SK-N-SH (cell line): ENCODE data around the gene MYO10. TPM values are rescaled to one million over a fixed set of nuclear protein-coding genes. Genes with fewer than 3 reads are reported as not detected.

Source experiments
- CTCF ChIA-PET: fragments of 300-600, 350-600 bp; formaldehyde crosslinking; extraction: SDS; loops from one replicate; lab custom pipeline; 2021; lab: Yijun Ruan, JAX
- POLR2A ChIA-PET: fragments of 350-600 bp; sonication (Branson Sonifier 250); formaldehyde crosslinking; extraction: SDS; loops from one replicate; lab custom pipeline; 2020; ENCODE audit warnings: antibody characterized with exemption, inconsistent platforms; lab: Yijun Ruan, JAX
- DNase-seq: peaks from one replicate; pipeline ENCODE4 v3.0.0; 2012
- H2AFZ ChIP-seq: fragments of 200-600 bp; sonication (generic); 2 replicates; pipeline ENCODE4 v1.8.1; 2016; ENCODE audit warnings: antibody characterized with exemption, mild to moderate bottlenecking, low read depth
- H3F3A ChIP-seq: fragments of 200-600 bp; sonication (generic); replicated peaks from 2 replicates; pipeline ENCODE3; 2016; ENCODE audit warnings: antibody characterized with exemption, mild to moderate bottlenecking; ENCODE audit not compliant: insufficient read depth
- H3K27ac ChIP-seq, 2 experiments: fragments of 200-500 bp in 1 of 2; fragments of 200-600 bp in 1 of 2; sonication (Bioruptor generic) in 1 of 2; sonication (generic), shearing (Covaris generic) in 1 of 2; 2 replicates each; pipeline versions ENCODE4 v1.5.1 to v1.6.1; 2014 to 2016; ENCODE audit warnings: low read depth in 2 of 2, inconsistent platforms in 1 of 2, low read length in 1 of 2, mild to moderate bottlenecking in 1 of 2, mixed read lengths in 1 of 2
- H3K27me3 ChIP-seq: fragments of 200-600 bp; sonication (generic), shearing (Covaris generic); 2 replicates; pipeline ENCODE4 v1.6.1; 2016; ENCODE audit warnings: mixed run types; ENCODE audit not compliant: insufficient read depth
- H3K36me3 ChIP-seq, 2 experiments: fragments of 200-500 bp in 1 of 2; fragments of 200-600 bp in 1 of 2; sonication (Bioruptor generic) in 1 of 2; sonication (generic) in 1 of 2; replicated peaks in 1 of 2; 2 replicates each; pipeline versions ENCODE3 to v1.5.1; 2014 to 2016; ENCODE audit warnings: low read length in 1 of 2, mild to moderate bottlenecking in 1 of 2; ENCODE audit not compliant: insufficient read depth in 2 of 2, control insufficient read depth in 1 of 2
- H3K4me1 ChIP-seq, 2 experiments: fragments of 200-500 bp in 1 of 2; fragments of 200-600 bp in 1 of 2; sonication (Bioruptor generic) in 1 of 2; sonication (generic), shearing (Covaris generic) in 1 of 2; 2 replicates each; pipeline versions ENCODE4 v1.5.1 to v1.6.1; 2014 to 2016; ENCODE audit warnings: low read depth in 1 of 2, low read length in 1 of 2, mixed run types in 1 of 2; ENCODE audit not compliant: insufficient read depth in 2 of 2, control insufficient read depth in 1 of 2
- H3K4me2 ChIP-seq: fragments of 200-600 bp; sonication (generic), shearing (Covaris generic); 2 replicates; pipeline ENCODE4 v1.6.1; 2017; ENCODE audit warnings: mixed run types
- H3K4me3 ChIP-seq, 2 experiments: fragments of 200-500 bp in 1 of 2; fragments of 200-600 bp in 1 of 2; sonication (Bioruptor generic) in 1 of 2; sonication (generic), shearing (Covaris generic) in 1 of 2; 2 replicates each; pipeline versions ENCODE4 v1.5.1 to v1.8.1; 2014 to 2016; ENCODE audit warnings: low read depth in 2 of 2, inconsistent platforms in 1 of 2, low read length in 1 of 2, mild to moderate bottlenecking in 1 of 2, mixed read lengths in 1 of 2, moderate library complexity in 1 of 2
- H3K79me2 ChIP-seq: fragments of 200-600 bp; sonication (generic); 2 replicates; pipeline ENCODE4 v1.8.1; 2017; ENCODE audit warnings: mild to moderate bottlenecking; ENCODE audit not compliant: insufficient read depth
- H3K9ac ChIP-seq: fragments of 200-600 bp; sonication (generic); 2 replicates; pipeline ENCODE4 v1.6.1; 2017; ENCODE audit warnings: mixed run types
- H3K9me2 ChIP-seq: fragments of 200-600 bp; sonication (generic); 2 replicates; pipeline ENCODE4 v1.6.1; 2017; ENCODE audit warnings: mixed run types
- H3K9me3 ChIP-seq: fragments of 200-600 bp; sonication (generic); 2 replicates; pipeline ENCODE4 v1.6.1; 2017; ENCODE audit warnings: mixed run types, mild to moderate bottlenecking, moderate library complexity
- H4K20me1 ChIP-seq: fragments of 200-600 bp; sonication (generic); 2 replicates; pipeline ENCODE4 v1.6.1; 2017; ENCODE audit warnings: mild to moderate bottlenecking, mixed run types; ENCODE audit not compliant: insufficient read depth
- EP300 ChIP-seq, 2 experiments: IDR thresholded peaks; 2 replicates each; pipeline versions ENCODE4 v1.4.0 to v1.6.1; 2012; ENCODE audit warnings: borderline replicate concordance in 1 of 2, low read depth in 1 of 2, low read length in 1 of 2
- FOSL2 ChIP-seq: IDR thresholded peaks from 2 replicates; pipeline ENCODE4 v1.4.0; 2012; ENCODE audit warnings: low read depth, mild to moderate bottlenecking, moderate library complexity, borderline replicate concordance
- GABPA ChIP-seq: IDR thresholded peaks from 2 replicates; pipeline ENCODE4 v1.4.0; 2012; ENCODE audit warnings: low read depth, mild to moderate bottlenecking
- MEF2A ChIP-seq: IDR thresholded peaks from 2 replicates; pipeline ENCODE4 v1.4.0; 2012; ENCODE audit warnings: low read depth, borderline replicate concordance
- MXI1 ChIP-seq: IDR thresholded peaks from 2 replicates; pipeline ENCODE4 v1.6.1; 2012; ENCODE audit warnings: mild to moderate bottlenecking, low read depth, low read length, improper control_type of control experiment
- PBX3 ChIP-seq: IDR thresholded peaks from 2 replicates; pipeline ENCODE4; 2012
- RCOR1 ChIP-seq: fragments of 150-350 bp; IDR thresholded peaks from 2 replicates; pipeline ENCODE4 v1.6.1; 2017; ENCODE audit warnings: antibody characterized with exemption, low read length
- SIN3A ChIP-seq: IDR thresholded peaks from 2 replicates; pipeline ENCODE4 v1.6.1; 2012; ENCODE audit warnings: low read depth, mild to moderate bottlenecking, low read length, moderate library complexity, borderline replicate concordance
- SMC3 ChIP-seq: IDR thresholded peaks from 2 replicates; pipeline ENCODE4 v1.6.1; 2012; ENCODE audit warnings: low read depth, low read length, improper control_type of control experiment
- WGBS: methylation state at CpG from one replicate; pipeline ENCODE4 v1.1.6; 2017; ENCODE audit warnings: low lambda C conversion rate; 5-methylcytosine and 5-hydroxymethylcytosine counted together
- polyA plus RNA-seq, 3 experiments: library from polyadenylated mRNA; depleted of rRNA; stranded (reverse); fragments of >200 nt; gene quantifications; 2 replicates each; pipeline ENCODE4 v1.2.3, GENCODE V29; 2012
- TF ChIP-seq, protein P1 (sequence below): IDR thresholded peaks from 2 replicates; pipeline ENCODE4 v1.6.1; 2012; ENCODE audit warnings: mild to moderate bottlenecking, low read depth, low read length, moderate library complexity
- TF ChIP-seq, protein P2 (sequence below): IDR thresholded peaks from 2 replicates; pipeline ENCODE4 v1.4.0; 2012; ENCODE audit warnings: low read depth, borderline replicate concordance

MYO10 gene
- polyA plus RNA-seq, 1 of the 3 experiments (the other 2 are of a cell fraction) = 8.1 TPM

DNA sequence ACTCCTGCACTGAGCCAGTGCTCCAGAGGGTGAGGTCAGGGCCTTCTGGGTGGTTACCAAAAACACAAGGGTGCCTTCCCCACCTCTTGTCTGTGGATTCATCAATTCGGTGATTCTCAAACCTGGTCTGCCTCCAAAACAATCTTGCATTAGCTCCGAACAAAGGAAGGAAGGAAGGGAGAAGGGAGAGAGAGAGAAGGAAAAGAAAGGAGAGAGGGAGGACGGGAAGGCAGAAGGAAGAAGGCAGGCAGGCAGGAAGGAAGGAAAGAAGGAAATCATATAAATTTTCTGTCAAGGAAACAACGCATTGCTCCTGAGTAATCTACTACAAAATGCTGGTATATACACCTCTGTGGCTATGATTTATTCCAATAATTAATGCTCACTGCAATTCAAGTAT is 39.3 kb downstream of the MYO10 start:
- Histone ChIP-seq H3K9ac (no peak overlapping the region), H3K36me3 (no peaks in the 10 kb centered on the region), H4K20me1 (peaks cover 100% of the 10 kb centered on the region), H2AFZ (no peak overlapping the region), H3K4me3 (no peak overlapping the region), H3K9me2 (no peaks in the 10 kb centered on the region), H3K27ac (peak overlapping the region in 1 of 2 experiments; percentile 89; a peak in 1 of 4 replicates), H3F3A (peaks cover 16% of the 10 kb centered on the region), H3K4me2 (0 out of 2 replicates have a peak overlapping the region, but pooled peaks have one; percentile 7), H3K27me3 (no peaks in the 10 kb centered on the region), H3K9me3 (no peaks in the 10 kb centered on the region), H3K4me1 (peaks cover 2 to 56% of the 10 kb centered on the region in 2 experiments; a peak in 3 of 4 replicates), H3K79me2 (peaks cover 100% of the 10 kb centered on the region)
- no peak for DNase-seq
- TF ChIP-seq PBX3 (no peak), EP300 (IDR thresholded peaks at IDR 0.05; ENCODE audit: borderline replicate concordance in 1 of 2, low read depth in 1 of 2, low read length in 1 of 2) (no peak), FOSL2 (no peak), MXI1 (no peak), RCOR1 (no peak), GABPA (no peak), SMC3 (no peak), SIN3A (no peak), MEF2A (no peak)
- TF ChIP-seq, protein P1, sequence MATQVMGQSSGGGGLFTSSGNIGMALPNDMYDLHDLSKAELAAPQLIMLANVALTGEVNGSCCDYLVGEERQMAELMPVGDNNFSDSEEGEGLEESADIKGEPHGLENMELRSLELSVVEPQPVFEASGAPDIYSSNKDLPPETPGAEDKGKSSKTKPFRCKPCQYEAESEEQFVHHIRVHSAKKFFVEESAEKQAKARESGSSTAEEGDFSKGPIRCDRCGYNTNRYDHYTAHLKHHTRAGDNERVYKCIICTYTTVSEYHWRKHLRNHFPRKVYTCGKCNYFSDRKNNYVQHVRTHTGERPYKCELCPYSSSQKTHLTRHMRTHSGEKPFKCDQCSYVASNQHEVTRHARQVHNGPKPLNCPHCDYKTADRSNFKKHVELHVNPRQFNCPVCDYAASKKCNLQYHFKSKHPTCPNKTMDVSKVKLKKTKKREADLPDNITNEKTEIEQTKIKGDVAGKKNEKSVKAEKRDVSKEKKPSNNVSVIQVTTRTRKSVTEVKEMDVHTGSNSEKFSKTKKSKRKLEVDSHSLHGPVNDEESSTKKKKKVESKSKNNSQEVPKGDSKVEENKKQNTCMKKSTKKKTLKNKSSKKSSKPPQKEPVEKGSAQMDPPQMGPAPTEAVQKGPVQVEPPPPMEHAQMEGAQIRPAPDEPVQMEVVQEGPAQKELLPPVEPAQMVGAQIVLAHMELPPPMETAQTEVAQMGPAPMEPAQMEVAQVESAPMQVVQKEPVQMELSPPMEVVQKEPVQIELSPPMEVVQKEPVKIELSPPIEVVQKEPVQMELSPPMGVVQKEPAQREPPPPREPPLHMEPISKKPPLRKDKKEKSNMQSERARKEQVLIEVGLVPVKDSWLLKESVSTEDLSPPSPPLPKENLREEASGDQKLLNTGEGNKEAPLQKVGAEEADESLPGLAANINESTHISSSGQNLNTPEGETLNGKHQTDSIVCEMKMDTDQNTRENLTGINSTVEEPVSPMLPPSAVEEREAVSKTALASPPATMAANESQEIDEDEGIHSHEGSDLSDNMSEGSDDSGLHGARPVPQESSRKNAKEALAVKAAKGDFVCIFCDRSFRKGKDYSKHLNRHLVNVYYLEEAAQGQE = no peak
- TF ChIP-seq, protein P2, sequence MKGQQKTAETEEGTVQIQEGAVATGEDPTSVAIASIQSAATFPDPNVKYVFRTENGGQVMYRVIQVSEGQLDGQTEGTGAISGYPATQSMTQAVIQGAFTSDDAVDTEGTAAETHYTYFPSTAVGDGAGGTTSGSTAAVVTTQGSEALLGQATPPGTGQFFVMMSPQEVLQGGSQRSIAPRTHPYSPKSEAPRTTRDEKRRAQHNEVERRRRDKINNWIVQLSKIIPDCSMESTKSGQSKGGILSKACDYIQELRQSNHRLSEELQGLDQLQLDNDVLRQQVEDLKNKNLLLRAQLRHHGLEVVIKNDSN = no peak
- 81% methylated on average over 4 of the region's 4 CpGs for WGBS
- CTCF ChIA-PET = no interaction called here
- POLR2A ChIA-PET = interaction anchor here (0.6 kb wide), 1 partner anchor 33 kb away, joined by 3 read pairs; no protein-coding TSS in a partner anchor
